Measurements from ENCODE around the gene DEGS2.

DNA sequence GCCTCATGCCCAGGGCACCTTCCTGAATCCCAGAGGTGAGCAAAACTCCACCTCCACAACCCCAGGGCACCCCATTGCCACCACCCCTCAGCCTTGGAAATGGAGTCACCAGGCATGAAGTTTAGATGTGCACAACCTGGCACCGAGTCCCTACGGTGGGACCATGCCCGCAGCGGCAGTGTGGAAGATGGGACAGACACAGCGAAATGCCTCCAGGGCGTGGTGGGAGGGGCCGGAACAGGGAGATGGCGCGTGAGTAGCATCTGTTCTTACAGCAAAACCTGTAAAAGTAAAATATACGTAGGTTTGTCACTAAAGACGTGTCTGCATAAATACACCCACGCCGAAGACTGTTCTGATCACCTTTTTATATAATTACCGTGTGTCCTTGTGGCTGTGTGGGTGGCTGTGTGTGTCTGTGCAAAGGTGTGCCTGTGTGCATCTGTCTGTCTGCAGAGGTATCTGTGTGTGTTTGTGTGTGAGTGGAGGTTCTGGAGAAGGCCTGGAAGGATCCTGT, 17.4 kb upstream of the DEGS2 start:
- TF ChIP-seq EZH2phosphoT487 (IDR thresholded peaks at IDR 0.05; ENCODE audit: unreplicated experiment) (no peak), EZH2 (IDR thresholded peaks at IDR 0.05; ENCODE audit: low read depth, unreplicated experiment) (no peak), JUNB (IDR thresholded peaks at IDR 0.05; ENCODE audit: unreplicated experiment) (no peak), POLR2AphosphoS5 (IDR thresholded peaks at IDR 0.05; ENCODE audit: low read depth) (no peak), NANOG (IDR thresholded peaks at IDR 0.05; ENCODE audit: borderline replicate concordance) (no peak), CREB1 (CRISPR knock-in tag; IDR thresholded peaks at IDR 0.05; ENCODE audit: low read depth) (no peak), ZNF114 (CRISPR knock-in tag; IDR thresholded peaks at IDR 0.05) (no peak), ZNF331 (CRISPR knock-in tag; IDR thresholded peaks at IDR 0.05; ENCODE audit: low read depth) (no peak)
- TF ChIP-seq, protein P1, sequence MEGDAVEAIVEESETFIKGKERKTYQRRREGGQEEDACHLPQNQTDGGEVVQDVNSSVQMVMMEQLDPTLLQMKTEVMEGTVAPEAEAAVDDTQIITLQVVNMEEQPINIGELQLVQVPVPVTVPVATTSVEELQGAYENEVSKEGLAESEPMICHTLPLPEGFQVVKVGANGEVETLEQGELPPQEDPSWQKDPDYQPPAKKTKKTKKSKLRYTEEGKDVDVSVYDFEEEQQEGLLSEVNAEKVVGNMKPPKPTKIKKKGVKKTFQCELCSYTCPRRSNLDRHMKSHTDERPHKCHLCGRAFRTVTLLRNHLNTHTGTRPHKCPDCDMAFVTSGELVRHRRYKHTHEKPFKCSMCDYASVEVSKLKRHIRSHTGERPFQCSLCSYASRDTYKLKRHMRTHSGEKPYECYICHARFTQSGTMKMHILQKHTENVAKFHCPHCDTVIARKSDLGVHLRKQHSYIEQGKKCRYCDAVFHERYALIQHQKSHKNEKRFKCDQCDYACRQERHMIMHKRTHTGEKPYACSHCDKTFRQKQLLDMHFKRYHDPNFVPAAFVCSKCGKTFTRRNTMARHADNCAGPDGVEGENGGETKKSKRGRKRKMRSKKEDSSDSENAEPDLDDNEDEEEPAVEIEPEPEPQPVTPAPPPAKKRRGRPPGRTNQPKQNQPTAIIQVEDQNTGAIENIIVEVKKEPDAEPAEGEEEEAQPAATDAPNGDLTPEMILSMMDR (conservative IDR thresholded peaks at IDR 0.05; ENCODE audit: low read depth in 2 of 2), result no peak
- TF ChIP-seq, protein P2, sequence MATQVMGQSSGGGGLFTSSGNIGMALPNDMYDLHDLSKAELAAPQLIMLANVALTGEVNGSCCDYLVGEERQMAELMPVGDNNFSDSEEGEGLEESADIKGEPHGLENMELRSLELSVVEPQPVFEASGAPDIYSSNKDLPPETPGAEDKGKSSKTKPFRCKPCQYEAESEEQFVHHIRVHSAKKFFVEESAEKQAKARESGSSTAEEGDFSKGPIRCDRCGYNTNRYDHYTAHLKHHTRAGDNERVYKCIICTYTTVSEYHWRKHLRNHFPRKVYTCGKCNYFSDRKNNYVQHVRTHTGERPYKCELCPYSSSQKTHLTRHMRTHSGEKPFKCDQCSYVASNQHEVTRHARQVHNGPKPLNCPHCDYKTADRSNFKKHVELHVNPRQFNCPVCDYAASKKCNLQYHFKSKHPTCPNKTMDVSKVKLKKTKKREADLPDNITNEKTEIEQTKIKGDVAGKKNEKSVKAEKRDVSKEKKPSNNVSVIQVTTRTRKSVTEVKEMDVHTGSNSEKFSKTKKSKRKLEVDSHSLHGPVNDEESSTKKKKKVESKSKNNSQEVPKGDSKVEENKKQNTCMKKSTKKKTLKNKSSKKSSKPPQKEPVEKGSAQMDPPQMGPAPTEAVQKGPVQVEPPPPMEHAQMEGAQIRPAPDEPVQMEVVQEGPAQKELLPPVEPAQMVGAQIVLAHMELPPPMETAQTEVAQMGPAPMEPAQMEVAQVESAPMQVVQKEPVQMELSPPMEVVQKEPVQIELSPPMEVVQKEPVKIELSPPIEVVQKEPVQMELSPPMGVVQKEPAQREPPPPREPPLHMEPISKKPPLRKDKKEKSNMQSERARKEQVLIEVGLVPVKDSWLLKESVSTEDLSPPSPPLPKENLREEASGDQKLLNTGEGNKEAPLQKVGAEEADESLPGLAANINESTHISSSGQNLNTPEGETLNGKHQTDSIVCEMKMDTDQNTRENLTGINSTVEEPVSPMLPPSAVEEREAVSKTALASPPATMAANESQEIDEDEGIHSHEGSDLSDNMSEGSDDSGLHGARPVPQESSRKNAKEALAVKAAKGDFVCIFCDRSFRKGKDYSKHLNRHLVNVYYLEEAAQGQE (IDR thresholded peaks at IDR 0.05; ENCODE audit: unreplicated experiment), result no peak
- TF ChIP-seq, protein P3, sequence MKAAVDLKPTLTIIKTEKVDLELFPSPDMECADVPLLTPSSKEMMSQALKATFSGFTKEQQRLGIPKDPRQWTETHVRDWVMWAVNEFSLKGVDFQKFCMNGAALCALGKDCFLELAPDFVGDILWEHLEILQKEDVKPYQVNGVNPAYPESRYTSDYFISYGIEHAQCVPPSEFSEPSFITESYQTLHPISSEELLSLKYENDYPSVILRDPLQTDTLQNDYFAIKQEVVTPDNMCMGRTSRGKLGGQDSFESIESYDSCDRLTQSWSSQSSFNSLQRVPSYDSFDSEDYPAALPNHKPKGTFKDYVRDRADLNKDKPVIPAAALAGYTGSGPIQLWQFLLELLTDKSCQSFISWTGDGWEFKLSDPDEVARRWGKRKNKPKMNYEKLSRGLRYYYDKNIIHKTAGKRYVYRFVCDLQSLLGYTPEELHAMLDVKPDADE (IDR thresholded peaks at IDR 0.05), result no peak
